ENCODE results near the gene RPS6KB2. TPM values are rescaled to one million over a fixed set of nuclear protein-coding genes. Genes with fewer than 3 reads are reported as not detected.

The RPS6KB2 gene
- total RNA-seq, 2 donors from 2014 or later, result 35.5 to 44.6 TPM

DNA sequence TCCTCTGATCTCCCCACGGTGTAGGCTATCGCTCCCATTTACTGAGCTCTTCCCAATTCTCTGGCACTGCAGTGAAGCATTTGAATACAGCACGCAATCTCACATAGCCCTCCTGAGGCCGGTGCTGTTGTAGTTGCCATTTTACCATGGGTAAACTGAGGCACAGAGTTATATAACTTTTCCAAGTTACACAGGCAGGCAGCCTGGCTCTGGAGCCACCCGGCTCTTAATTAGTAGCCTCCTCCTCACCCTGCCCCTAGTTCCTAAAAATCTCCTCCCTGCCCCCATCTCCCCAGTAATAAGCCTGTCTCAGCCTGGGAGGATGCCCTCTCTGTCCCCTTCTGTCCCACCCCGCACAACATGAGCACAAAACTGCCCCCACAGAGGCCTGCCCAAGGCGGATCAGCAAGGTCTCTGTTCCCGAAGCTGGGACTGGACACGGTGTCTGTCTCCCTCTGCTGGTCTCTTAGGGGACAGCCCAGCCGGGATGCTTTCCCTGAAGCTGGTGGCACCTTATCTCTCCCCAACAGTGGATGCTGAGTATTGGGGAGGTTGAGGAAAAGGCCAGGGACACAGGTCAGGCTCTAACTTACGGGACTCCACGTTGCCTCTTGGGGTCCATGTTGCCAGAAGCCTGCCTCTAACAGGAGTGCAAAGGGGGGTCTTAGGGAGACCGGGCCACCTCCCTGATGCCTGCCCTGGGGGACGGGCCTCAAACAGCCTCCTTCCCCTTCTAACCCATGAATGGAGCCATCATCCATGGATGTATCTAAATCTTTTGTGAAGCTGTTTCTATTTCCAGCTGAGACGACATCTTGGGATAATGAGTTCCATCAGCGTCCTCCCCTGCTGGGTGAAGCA is 45.8 kb upstream of the RPS6KB2 start:
- peak; percentile 86 for DNase-seq (ENCODE audit: low spot score)

DNA sequence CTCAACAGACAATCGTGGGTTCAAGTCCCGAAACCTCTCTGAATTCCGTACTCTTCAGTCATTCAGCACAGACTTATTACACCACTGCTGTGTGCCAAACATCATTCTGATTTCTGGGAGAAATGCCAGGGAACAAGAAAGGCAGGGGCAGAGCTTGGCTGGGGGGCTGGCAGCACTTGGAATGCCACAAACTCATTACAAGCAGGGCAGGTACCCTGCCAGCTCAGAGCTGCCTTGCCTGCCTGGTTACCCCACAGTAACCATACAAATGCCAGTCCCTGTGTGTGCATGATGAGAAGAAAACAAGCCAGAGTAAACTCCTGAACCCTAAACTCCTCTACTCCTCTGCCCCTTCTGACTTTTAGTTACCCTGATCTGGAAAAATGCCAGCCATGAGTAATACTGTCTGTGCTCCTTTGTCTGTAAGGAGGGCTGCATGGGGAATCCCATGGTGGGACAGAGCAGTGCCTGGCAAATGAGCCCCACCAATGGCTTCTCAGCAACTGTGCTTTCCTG is 43.4 kb upstream of the RPS6KB2 start:
- H3K4me3 ChIP-seq, result no peak overlapping the region
- no peak for DNase-seq (ENCODE audit: low spot score)
- H3K36me3 ChIP-seq, result no peaks in the 10 kb centered on the region
- H3K27ac ChIP-seq, result no peak overlapping the region
- H3K27me3 ChIP-seq, result no peaks in the 10 kb centered on the region
- TF ChIP-seq, protein P1, sequence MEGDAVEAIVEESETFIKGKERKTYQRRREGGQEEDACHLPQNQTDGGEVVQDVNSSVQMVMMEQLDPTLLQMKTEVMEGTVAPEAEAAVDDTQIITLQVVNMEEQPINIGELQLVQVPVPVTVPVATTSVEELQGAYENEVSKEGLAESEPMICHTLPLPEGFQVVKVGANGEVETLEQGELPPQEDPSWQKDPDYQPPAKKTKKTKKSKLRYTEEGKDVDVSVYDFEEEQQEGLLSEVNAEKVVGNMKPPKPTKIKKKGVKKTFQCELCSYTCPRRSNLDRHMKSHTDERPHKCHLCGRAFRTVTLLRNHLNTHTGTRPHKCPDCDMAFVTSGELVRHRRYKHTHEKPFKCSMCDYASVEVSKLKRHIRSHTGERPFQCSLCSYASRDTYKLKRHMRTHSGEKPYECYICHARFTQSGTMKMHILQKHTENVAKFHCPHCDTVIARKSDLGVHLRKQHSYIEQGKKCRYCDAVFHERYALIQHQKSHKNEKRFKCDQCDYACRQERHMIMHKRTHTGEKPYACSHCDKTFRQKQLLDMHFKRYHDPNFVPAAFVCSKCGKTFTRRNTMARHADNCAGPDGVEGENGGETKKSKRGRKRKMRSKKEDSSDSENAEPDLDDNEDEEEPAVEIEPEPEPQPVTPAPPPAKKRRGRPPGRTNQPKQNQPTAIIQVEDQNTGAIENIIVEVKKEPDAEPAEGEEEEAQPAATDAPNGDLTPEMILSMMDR (IDR thresholded peaks at IDR 0.05), result no peak
- H3K4me1 ChIP-seq, result peaks cover 0 to 4% of the 10 kb centered on the region in 2 donors
- no peaks in the 10 kb centered on the region for H3K9me3 ChIP-seq

More for the DNA sequence above, 45.8 kb upstream of the RPS6KB2 start:
- peaks cover 0 to 4% of the 10 kb centered on the region in 2 donors for H3K4me1 ChIP-seq
- no peak overlapping the region for H3K4me3 ChIP-seq
- no peaks in the 10 kb centered on the region for H3K36me3 ChIP-seq
- no peaks in the 10 kb centered on the region for H3K27me3 ChIP-seq
- H3K27ac ChIP-seq, result no peak overlapping the region
- TF ChIP-seq, protein P1 (IDR thresholded peaks at IDR 0.05), result peak; percentile 96 to 98
- no peaks in the 10 kb centered on the region for H3K9me3 ChIP-seq

DNA sequence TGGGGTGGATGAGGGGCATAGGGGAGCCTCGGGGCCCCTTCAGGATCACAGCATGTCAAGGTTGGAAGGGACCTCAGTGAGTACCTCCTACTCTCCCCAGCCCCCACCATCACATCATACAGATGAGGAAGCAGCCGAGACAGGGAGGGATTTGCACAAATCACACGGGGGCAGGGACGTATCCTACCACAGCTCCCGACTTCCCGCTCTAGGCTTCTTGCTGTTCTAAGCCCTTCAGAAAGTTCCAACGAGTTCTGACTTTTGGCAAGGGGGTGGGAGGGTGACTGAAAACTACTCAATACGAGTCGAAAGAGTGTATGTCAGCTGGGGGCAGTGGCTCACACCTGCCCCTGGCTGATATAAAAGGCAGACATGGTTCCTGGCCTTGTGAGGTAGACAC is 41.2 kb upstream of the RPS6KB2 start:
- H3K4me3 ChIP-seq, result no peak overlapping the region

GRCh38 chr11:67387518-67387917 is 40.8 kb upstream of the RPS6KB2 start:
- H3K36me3 ChIP-seq, result no peaks in the 10 kb centered on the region
- H3K4me1 ChIP-seq, result peaks cover 0 to 23% of the 10 kb centered on the region in 2 donors
- no peaks in the 10 kb centered on the region for H3K27me3 ChIP-seq
- TF ChIP-seq, protein P1 (IDR thresholded peaks at IDR 0.05), result no peak
- no peak overlapping the region for H3K27ac ChIP-seq
- no peak for DNase-seq (ENCODE audit: low spot score)
- no peak overlapping the region for H3K4me3 ChIP-seq
- no peaks in the 10 kb centered on the region for H3K9me3 ChIP-seq

More for the DNA sequence above, 41.2 kb upstream of the RPS6KB2 start:
- no peaks in the 10 kb centered on the region for H3K36me3 ChIP-seq
- no peak for DNase-seq (ENCODE audit: low spot score)
- H3K27ac ChIP-seq, result no peak overlapping the region
- peaks cover 0 to 22% of the 10 kb centered on the region in 2 donors for H3K4me1 ChIP-seq
- no peaks in the 10 kb centered on the region for H3K27me3 ChIP-seq
- H3K9me3 ChIP-seq, result no peaks in the 10 kb centered on the region
- TF ChIP-seq, protein P1 (IDR thresholded peaks at IDR 0.05), result no peak

- DNase-seq (ENCODE audit: low spot score), result no peak
- Histone ChIP-seq H3K36me3 (no peaks in the 10 kb centered on the region), H3K27me3 (no peaks in the 10 kb centered on the region), H3K4me3 (no peak overlapping the region), H3K4me1 (peaks cover 0 to 26% of the 10 kb centered on the region in 2 donors), H3K9me3 (no peaks in the 10 kb centered on the region), H3K27ac (no peak overlapping the region)
- TF ChIP-seq, protein P1 (IDR thresholded peaks at IDR 0.05), result peak; percentile 35 to 65
These were observed 38.8 kb upstream of the RPS6KB2 start for GRCh38 chr11:67389477-67389876.
